Frontal cortex (tissue), 4 donors: ENCODE data around the gene CD63. TPM values are rescaled to one million over a fixed set of nuclear protein-coding genes. Genes with fewer than 3 reads are reported as not detected.

Source experiments
- DNase-seq, 2 donors: peaks; one replicate each; pipeline ENCODE4 v3.0.0; 2012; ENCODE audit warnings: low spot score in 2 of 2
- FAIRE-seq: peaks from 2 replicates; lab custom pipeline; 2012; peaks lifted over from hg19 to GRCh38; lab: Jason Lieb, UNC
- total RNA-seq: library from RNA; depleted of rRNA; stranded (reverse); fragments of >200 nt; gene quantifications from one replicate; pipeline ENCODE4 v1.2.3, GENCODE V29; 2014
- donor health status: control.
- donor health status: control.
- donor health status: control.

Gene CD63
- total RNA-seq, 1 donor from 2014 or later: 227 TPM

GRCh38 chr12:55694651-55695050 is 34.2 kb downstream of the CD63 start:
- FAIRE-seq: no peak
- no peak for DNase-seq

- DNase-seq (no peak), FAIRE-seq (no peak)
Observed at GRCh38 chr12:55694188-55694515, 34.7 kb downstream of the CD63 start.

- no peak for FAIRE-seq
Observed at GRCh38 chr12:55693323-55694187, 35.3 kb downstream of the CD63 start.

GRCh38 chr12:55692631-55693322 is 36.0 kb downstream of the CD63 start:
- DNase-seq (no peak), FAIRE-seq (no peak)

More at GRCh38 chr12:55693323-55694187, 35.3 kb downstream of the CD63 start:
- DNase-seq: no peak

GRCh38 chr12:55688716-55689655 is 39.8 kb downstream of the CD63 start:
- DNase-seq: no peak
- no peak for FAIRE-seq

- DNase-seq (no peak), FAIRE-seq (no peak)
Observed at GRCh38 chr12:55687746-55688145, 41.1 kb downstream of the CD63 start.

GRCh38 chr12:55686366-55687010 is 42.3 kb downstream of the CD63 start:
- no peak for FAIRE-seq
- DNase-seq: no peak

- DNase-seq (no peak), FAIRE-seq (no peak)
Observed at GRCh38 chr12:55685671-55686070, 43.1 kb downstream of the CD63 start.

- DNase-seq: no peak
- no peak for FAIRE-seq
Observed at GRCh38 chr12:55684761-55685370, 43.9 kb downstream of the CD63 start.

- FAIRE-seq: no peak
- no peak for DNase-seq
Observed at GRCh38 chr12:55683676-55684075, 45.1 kb downstream of the CD63 start.

GRCh38 chr12:55682087-55682796 is 46.6 kb downstream of the CD63 start:
- FAIRE-seq (no peak), DNase-seq (no peak)

GRCh38 chr12:55681142-55682077 is 47.4 kb downstream of the CD63 start:
- FAIRE-seq: no peak
- DNase-seq: peak in 1 of 2 donors; percentile 42

GRCh38 chr12:55679691-55680090 is 49.1 kb downstream of the CD63 start:
- FAIRE-seq (no peak), DNase-seq (no peak)

- FAIRE-seq (no peak), DNase-seq (no peak)
Observed at GRCh38 chr12:55676707-55677106, 52.1 kb downstream of the CD63 start.

GRCh38 chr12:55675666-55676065 is 53.1 kb downstream of the CD63 start:
- no peak for FAIRE-seq
- DNase-seq: no peak
